Putamen (tissue), 1 donor: ENCODE data around the gene SEL1L3.

ENCODE experiments used
- DNase-seq: peaks from one replicate; pipeline ENCODE4 v3.0.0-alpha.2; 2016; ENCODE audit warnings: low spot score

Gene SEL1L3

GRCh38 chr4:25729564-25729963 lies 133.2 kb downstream of the SEL1L3 start:
- no peak for DNase-seq

- DNase-seq = no peak
These were observed 133.9 kb downstream of the SEL1L3 start for GRCh38 chr4:25728886-25729285.

GRCh38 chr4:25727711-25728493 lies 134.9 kb downstream of the SEL1L3 start:
- no peak for DNase-seq

GRCh38 chr4:25725870-25726269 lies 136.9 kb downstream of the SEL1L3 start:
- no peak for DNase-seq

- no peak for DNase-seq
These were observed 139.4 kb downstream of the SEL1L3 start for GRCh38 chr4:25723409-25723808.

- DNase-seq = no peak
These were observed 139.8 kb downstream of the SEL1L3 start for GRCh38 chr4:25722964-25723363.

GRCh38 chr4:25713812-25714211 lies 149.0 kb downstream of the SEL1L3 start:
- no peak for DNase-seq

- no peak for DNase-seq
These were observed 150.2 kb downstream of the SEL1L3 start for GRCh38 chr4:25712611-25713010.

- DNase-seq = no peak
These were observed 152.2 kb downstream of the SEL1L3 start for GRCh38 chr4:25710637-25711036.

GRCh38 chr4:25704516-25704915 lies 158.3 kb downstream of the SEL1L3 start:
- no peak for DNase-seq

- no peak for DNase-seq
These were observed 158.9 kb downstream of the SEL1L3 start for GRCh38 chr4:25703731-25704388.

- peak; percentile 23 for DNase-seq
These were observed 159.9 kb downstream of the SEL1L3 start for GRCh38 chr4:25702848-25703247.

- DNase-seq = no peak
These were observed 162.1 kb downstream of the SEL1L3 start for GRCh38 chr4:25700661-25701060.

- DNase-seq = no peak
These were observed 165.3 kb downstream of the SEL1L3 start for GRCh38 chr4:25697516-25697915.
